WTC11 (cell line): ENCODE results near the gene ATP5F1D.

Source experiments
- CBFB ChIP-seq: sonication (generic); formaldehyde crosslinking; IDR thresholded peaks from 2 replicates; pipeline ENCODE4 v1.8.1; 2022; ENCODE audit warnings: mild to moderate bottlenecking, low read depth, missing genetic modification reagents
- FOXK1 ChIP-seq: sonication (generic); formaldehyde crosslinking; IDR thresholded peaks from 2 replicates; pipeline ENCODE4 v1.8.0; 2022; ENCODE audit warnings: mild to moderate bottlenecking, moderate library complexity, missing genetic modification reagents
- FOXP1 ChIP-seq: sonication (generic); formaldehyde crosslinking; IDR thresholded peaks from 2 replicates; pipeline ENCODE4 v1.8.0; 2022; ENCODE audit warnings: missing genetic modification reagents, mild to moderate bottlenecking, moderate library complexity, borderline replicate concordance
- NFYB ChIP-seq: sonication (generic); formaldehyde crosslinking; conservative IDR thresholded peaks from 2 replicates; pipeline ENCODE4 v1.8.0; 2022; ENCODE audit warnings: low read depth, missing genetic modification reagents
- SMAD4 ChIP-seq: sonication (generic); formaldehyde crosslinking; IDR thresholded peaks from 2 replicates; pipeline ENCODE4 v1.8.0; 2022; ENCODE audit warnings: mild to moderate bottlenecking, missing genetic modification reagents
- ZBTB21 ChIP-seq: sonication (generic); formaldehyde crosslinking; IDR thresholded peaks from 2 replicates; pipeline ENCODE4 v1.8.1; 2023; ENCODE audit warnings: mild to moderate bottlenecking, missing genetic modification reagents, borderline replicate concordance
- TF ChIP-seq, protein P1 (sequence below): fragments of 200-600 bp; IDR thresholded peaks from 2 replicates; pipeline ENCODE4 v1.8.0; 2022; ENCODE audit warnings: antibody characterized with exemption
- TF ChIP-seq, protein P2 (sequence below): sonication (generic); formaldehyde crosslinking; IDR thresholded peaks from 2 replicates; pipeline ENCODE4 v1.8.0; 2022; ENCODE audit warnings: mild to moderate bottlenecking, missing genetic modification reagents
- TF ChIP-seq, protein P3 (sequence below): sonication (generic); formaldehyde crosslinking; conservative IDR thresholded peaks from 2 replicates; pipeline ENCODE4 v1.8.1; 2022; ENCODE audit warnings: mild to moderate bottlenecking, missing genetic modification reagents

DNA sequence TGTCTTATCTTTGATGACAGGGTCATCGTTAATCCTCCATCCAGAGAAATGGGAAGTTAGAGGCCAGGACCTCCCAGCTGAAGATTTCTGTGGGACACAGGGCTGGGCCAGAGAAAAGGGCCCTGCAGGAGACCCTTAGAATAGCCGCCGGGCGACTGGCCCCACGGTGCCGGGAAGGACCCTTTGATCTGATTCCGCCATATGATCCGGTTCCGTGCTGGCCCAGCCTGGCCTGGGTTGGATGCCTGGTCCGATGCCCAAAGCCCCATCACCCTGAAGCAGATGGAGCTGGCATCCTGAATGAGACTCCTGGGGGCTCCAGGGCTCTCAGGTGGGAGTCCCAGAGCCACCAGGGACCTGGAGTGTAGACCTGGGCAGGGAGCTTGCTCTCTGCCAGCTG, 42.0 kb upstream of the ATP5F1D start:
- TF ChIP-seq ZBTB21 (CRISPR knock-in tag) = no peak
- TF ChIP-seq, protein P1, sequence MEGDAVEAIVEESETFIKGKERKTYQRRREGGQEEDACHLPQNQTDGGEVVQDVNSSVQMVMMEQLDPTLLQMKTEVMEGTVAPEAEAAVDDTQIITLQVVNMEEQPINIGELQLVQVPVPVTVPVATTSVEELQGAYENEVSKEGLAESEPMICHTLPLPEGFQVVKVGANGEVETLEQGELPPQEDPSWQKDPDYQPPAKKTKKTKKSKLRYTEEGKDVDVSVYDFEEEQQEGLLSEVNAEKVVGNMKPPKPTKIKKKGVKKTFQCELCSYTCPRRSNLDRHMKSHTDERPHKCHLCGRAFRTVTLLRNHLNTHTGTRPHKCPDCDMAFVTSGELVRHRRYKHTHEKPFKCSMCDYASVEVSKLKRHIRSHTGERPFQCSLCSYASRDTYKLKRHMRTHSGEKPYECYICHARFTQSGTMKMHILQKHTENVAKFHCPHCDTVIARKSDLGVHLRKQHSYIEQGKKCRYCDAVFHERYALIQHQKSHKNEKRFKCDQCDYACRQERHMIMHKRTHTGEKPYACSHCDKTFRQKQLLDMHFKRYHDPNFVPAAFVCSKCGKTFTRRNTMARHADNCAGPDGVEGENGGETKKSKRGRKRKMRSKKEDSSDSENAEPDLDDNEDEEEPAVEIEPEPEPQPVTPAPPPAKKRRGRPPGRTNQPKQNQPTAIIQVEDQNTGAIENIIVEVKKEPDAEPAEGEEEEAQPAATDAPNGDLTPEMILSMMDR = no peak
- TF ChIP-seq FOXK1 (CRISPR knock-in tag) = no peak
- TF ChIP-seq FOXP1 (CRISPR knock-in tag) = no peak
- no peak for TF ChIP-seq CBFB (CRISPR knock-in tag)
- TF ChIP-seq SMAD4 (CRISPR knock-in tag) = no peak
- TF ChIP-seq, protein P2, sequence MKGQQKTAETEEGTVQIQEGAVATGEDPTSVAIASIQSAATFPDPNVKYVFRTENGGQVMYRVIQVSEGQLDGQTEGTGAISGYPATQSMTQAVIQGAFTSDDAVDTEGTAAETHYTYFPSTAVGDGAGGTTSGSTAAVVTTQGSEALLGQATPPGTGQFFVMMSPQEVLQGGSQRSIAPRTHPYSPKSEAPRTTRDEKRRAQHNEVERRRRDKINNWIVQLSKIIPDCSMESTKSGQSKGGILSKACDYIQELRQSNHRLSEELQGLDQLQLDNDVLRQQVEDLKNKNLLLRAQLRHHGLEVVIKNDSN = no peak
- TF ChIP-seq, protein P3, sequence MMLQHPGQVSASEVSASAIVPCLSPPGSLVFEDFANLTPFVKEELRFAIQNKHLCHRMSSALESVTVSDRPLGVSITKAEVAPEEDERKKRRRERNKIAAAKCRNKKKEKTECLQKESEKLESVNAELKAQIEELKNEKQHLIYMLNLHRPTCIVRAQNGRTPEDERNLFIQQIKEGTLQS (CRISPR knock-in tag) = no peak
- TF ChIP-seq NFYB (CRISPR knock-in tag) = no peak
